HG03060 (cell line): ENCODE data around the gene ANO2.
"Not testable (repeated sequence)": the region's sequence is repeated elsewhere in the genome, so short reads cannot be mapped to it uniquely, and the experiment has no call there.

Experiments
- ATAC-seq: cut with Tn5 transposase; IDR thresholded peaks from one replicate; pipeline ENCODE4 v1.9.1; 2021; ENCODE audit warnings: low read depth, moderate number of reproducible peaks; ENCODE audit not compliant: unreplicated experiment

Gene ANO2

GRCh38 chr12:5840944-5841343 is 104.1 kb downstream of the ANO2 start:
- ATAC-seq, result no peak

DNA sequence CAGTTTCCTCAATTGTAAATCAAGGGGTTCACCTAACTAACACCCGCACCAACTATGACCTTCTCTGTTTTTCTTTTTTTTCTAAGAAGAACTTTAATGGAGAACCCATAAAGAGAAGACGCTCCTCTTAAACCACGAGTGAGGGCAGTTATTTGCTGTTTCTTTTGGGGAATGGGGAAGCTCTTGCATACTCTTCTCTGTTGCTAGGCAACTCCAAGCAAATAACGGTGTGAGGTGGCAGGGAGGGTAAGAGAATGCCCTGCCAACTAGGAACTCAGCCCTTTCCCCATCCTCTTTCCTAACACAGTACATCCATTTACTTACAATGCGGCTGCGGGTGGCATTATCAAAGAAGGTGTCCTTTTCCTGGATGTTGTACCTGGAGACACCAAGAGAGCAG is 114.9 kb downstream of the ANO2 start:
- ATAC-seq, result no peak

DNA sequence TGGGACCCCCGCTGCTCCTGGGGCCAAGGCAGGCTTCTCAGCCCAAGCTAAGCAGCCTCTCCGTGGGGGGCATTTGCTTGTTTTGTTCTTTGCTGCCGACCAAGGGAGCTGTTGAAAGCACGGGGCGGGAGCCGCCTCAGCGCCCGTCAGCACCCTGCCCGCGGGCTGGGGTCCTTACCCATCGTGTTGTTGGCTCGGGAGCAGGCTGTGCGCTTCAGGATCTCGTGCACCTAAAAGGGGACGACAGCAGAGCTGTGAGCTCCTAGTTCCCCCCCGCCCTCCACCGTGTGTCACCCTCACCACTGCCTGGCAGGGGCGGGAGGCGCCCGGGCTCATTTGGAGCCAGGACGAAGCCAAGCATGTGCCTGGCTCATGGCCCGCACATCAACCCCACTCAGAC is 117.5 kb downstream of the ANO2 start:
- no peak for ATAC-seq

DNA sequence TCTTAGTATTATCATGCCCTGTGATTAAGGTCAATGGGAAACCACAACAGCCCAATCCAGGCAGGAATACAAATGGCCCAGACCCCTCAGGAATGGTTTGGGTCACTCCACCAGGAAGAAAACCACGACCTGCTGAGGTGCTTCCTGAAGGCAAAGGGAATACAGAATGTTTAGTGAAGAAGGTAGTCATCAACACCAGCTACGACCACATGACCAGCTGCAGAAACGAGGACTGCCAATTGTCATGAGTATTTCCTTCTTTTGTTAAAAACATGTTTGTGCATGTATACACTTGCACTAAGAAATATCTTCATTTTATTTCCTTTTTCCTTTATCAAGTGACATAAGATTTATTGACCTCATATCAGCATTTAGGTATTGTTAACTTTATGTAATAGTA is 119.3 kb downstream of the ANO2 start:
- not testable (repeated sequence) for ATAC-seq

DNA sequence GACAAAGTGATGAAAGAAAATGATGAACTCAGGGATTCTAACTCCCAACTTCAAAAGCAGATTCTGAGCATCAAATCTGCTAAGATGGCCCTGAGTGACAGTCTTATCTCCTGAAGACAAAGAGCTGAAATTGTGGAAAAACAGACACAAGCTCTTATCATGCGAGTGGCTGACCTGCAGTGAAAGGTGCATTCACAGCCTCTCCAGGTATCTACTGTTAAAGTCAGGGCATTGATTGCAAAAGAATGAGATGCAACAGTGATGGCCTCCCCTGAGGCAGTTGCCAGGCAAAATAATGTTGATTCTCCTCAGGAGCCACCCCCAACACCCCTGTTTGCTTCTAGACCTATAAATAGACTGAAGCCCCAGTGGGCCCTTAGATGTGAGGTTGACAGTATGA is 126.2 kb downstream of the ANO2 start:
- ATAC-seq, result not testable (repeated sequence)

GRCh38 chr12:5817246-5817645 is 127.8 kb downstream of the ANO2 start:
- ATAC-seq, result no peak

GRCh38 chr12:5809586-5809985 is 135.5 kb downstream of the ANO2 start:
- no peak for ATAC-seq

- ATAC-seq, result no peak
Measured at GRCh38 chr12:5808981-5809380, 136.1 kb downstream of the ANO2 start.

GRCh38 chr12:5807514-5808219 is 137.4 kb downstream of the ANO2 start:
- no peak for ATAC-seq

GRCh38 chr12:5807090-5807414 is 138.0 kb downstream of the ANO2 start:
- no peak for ATAC-seq

DNA sequence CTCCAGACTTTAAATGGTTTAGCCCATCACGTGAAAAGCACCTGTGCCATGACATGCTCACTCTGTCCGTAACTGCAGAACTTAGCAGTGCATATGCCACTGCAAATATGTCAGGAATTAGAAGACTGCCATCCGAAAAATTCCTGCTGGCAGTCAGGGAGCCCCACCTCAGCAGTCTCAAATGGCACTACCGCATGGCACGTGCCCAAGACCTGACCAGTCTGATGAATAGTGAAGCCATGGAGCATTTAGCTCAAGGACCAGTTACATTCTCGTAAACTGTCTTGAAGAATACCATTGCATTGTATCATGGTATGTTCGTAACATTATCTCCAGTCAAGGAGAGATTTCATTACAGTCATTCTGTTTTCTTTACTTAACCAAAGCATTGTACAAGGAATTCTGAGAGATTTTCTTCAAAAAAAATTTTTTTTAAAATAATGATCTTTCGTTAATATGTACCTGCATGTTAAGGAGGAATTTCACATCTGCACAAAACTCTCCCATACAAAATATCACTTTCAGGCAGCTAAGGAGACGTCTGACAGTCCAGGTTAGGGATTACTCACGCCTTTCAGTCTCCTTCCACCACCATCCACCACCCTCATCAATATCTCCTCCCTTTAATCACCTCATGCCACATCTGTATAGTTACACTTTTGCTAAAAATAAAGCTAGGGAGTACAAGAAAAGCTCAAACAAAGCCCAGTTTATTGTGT is 138.5 kb downstream of the ANO2 start:
- no peak for ATAC-seq

- no peak for ATAC-seq
Measured at GRCh38 chr12:5803532-5803931, 141.5 kb downstream of the ANO2 start.

GRCh38 chr12:5798242-5799015 is 146.6 kb downstream of the ANO2 start:
- ATAC-seq, result no peak

DNA sequence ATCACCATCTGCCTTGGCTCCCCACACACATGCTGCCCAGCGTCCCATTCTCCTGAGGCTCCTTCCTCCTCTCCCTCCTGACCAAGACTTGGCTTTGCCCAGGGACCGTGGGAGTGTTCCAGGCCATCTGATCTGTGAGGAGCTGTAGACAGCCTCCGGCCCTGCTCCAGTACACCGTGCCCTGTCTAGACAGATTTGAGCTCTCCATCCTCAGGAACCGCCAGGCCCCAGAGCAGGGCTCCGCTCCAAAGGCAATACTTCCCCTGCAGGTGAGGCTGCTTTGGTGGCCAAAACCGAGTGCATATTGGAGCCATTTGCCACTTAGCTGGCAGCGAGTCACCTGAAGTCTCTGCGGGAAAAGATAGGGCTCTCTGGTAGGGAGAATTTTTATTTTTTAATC is 147.4 kb downstream of the ANO2 start:
- ATAC-seq, result no peak

DNA sequence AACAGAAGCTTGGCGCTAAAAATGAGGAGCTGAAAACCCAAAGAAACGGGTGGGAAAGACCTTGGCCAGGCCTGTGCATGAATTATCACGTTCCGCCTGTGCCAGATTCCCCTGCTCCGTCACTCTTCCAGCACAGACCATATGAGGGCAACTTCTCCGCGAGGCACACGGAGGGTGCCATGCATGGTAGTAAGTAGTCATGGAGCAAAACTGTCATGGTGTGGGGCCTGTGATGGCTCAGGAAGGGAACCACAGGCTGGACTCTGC is 148.2 kb downstream of the ANO2 start:
- ATAC-seq, result no peak

- ATAC-seq, result no peak
Measured at GRCh38 chr12:5796171-5796958, 148.7 kb downstream of the ANO2 start.

DNA sequence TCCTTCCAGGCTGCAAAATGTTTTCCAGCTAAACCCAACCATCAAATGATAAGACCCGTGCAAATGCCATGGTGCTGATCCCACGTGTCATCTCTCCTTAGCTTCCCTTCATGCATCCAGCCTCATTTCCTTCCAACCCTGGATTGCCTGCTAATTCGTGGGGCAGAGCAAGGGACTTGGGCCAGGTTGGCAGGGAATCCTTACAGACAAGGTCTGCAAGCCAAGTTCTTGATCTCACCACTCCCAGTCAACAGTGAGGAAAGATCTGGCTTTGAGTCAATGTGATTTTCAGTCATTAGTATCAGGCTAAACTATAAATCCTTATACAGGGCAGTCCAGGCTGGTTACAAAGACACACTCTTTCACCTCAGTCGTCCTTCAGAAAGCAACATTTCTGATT is 150.9 kb downstream of the ANO2 start:
- no peak for ATAC-seq

DNA sequence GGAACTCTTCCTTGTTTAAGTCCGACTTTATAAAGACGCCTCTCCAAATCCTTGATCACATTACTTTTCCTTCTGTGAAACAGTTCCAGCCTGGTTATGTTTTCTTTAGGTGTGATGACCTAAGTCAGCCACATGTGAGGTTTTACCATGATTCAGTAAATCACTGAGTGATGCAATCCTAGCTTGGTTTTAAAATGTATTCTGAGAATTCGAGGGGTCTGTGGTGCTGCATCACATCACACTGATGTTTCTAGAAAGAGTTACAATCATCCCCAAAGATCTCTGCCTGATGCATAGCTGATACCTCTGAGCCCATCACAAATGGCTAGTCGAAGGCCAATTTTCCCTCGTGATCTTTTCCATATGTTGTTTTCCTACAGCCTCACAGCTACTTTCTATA is 152.7 kb downstream of the ANO2 start:
- no peak for ATAC-seq

DNA sequence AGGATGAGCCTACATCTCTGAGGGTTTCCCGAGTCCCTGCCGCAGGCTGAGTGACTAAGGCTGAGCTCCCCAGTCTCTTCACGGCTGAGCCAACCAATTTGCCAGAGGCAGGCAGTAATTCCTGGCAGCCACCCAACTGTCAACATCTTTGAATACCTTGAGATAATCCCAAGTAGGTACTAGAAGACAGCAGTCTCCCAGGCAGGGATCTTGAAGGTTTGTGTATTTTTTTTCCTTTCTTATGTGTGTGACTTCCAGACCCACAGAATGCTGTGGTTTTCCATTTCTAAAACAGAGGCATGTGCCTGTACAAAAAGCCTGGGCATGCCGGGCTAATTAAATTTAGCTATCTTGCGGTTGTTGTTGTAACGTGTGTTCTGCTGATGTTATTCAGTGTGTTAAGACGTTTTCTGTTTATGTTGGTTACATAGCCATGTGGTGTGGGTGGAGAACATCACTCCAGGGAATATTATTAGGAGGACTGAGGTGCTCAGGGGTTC is 155.5 kb downstream of the ANO2 start:
- ATAC-seq, result no peak

GRCh38 chr12:5787828-5788227 is 157.2 kb downstream of the ANO2 start:
- no peak for ATAC-seq

- ATAC-seq, result no peak
Measured at GRCh38 chr12:5785601-5786000, 159.5 kb downstream of the ANO2 start.
